22Rv1 (cell line): ENCODE measurements around the gene AGO3.

ENCODE experiments used
- CTCF ChIP-seq: fragments of 450-650 bp; IDR thresholded peaks from 2 replicates; pipeline ENCODE4 v1.5.1; 2017; ENCODE audit warnings: mild to moderate bottlenecking
- ZFX ChIP-seq: fragments of 450-650 bp; IDR thresholded peaks from 2 replicates; pipeline ENCODE4 v1.6.1; 2017; ENCODE audit warnings: antibody characterized with exemption, borderline replicate concordance

GRCh38 chr1:36101546-36101945, 170.6 kb downstream of the AGO3 start:
- TF ChIP-seq CTCF (no peak), ZFX (no peak)
